ENCODE measurements around the gene NECAB2.

- TF ChIP-seq POLR2AphosphoS5 (IDR thresholded peaks at IDR 0.05) (no peak), POLR2A (IDR thresholded peaks at IDR 0.05) (no peak), CTCF (IDR thresholded peaks at IDR 0.05) (no peak)
These were observed 30.8 kb upstream of the NECAB2 start for GRCh38 chr16:83937267-83937666.

Data from gastroesophageal sphincter (tissue), 3 donors.